ENCODE results near the gene REC8. TPM values are rescaled to one million over a fixed set of nuclear protein-coding genes. Genes with fewer than 3 reads are reported as not detected.
A peak's percentile ranks its signal among the peaks of the same experiment; 100 is the strongest.

REC8 gene
- total and polyA plus RNA-seq, 2 of the 13 experiments (the other 11 are each of a cell fraction or from before 2014, with no cell fraction given) = 3.4 to 14.7 TPM

DNA sequence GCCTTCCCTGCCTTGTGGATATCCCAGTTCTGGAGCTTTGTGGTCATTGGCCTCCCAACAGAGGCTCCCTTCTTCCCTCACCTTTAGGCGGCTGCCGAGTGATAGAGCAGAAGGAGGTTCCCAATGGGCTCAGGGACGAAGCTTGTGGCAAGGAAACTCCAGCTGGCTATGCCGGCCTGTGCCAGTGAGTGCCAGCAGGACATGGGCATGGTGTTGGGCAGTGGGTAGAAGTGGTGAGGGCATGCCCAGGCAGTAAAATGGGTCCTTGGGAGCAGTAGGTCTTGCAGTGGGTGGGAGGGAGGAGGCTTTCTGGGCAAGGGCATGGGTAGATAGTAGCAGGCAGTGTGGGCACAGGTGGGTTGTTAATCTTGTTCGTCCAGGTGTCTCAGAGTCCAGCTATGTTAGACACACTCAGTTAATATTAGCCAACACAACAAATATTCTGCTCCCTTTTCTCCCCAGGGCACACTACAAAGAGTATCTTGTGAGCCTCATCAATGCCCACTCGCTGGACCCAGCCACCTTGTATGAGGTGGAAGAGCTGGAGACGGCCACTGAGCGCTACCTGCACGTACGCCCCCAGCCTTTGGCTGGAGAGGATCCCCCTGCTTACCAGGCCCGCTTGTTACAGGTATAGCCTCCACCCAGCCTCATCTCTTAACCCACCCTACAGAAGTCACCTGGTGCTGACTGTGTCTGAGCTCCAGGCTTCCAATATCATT, 11.9 kb upstream of the REC8 start (continued):
- TF ChIP-seq HOXA5 (CRISPR knock-in tag; IDR thresholded peaks at IDR 0.05) (no peak), ZNF121 (CRISPR knock-in tag; IDR thresholded peaks at IDR 0.05) (no peak), ZNF530 (CRISPR knock-in tag; IDR thresholded peaks at IDR 0.05; ENCODE audit: low read depth) (no peak), ZNF329 (CRISPR knock-in tag; IDR thresholded peaks at IDR 0.05; ENCODE audit: low read depth) (no peak), KDM5B (CRISPR knock-in tag; IDR thresholded peaks at IDR 0.05; ENCODE audit: borderline replicate concordance) (no peak), ZNF724P (CRISPR knock-in tag; IDR thresholded peaks at IDR 0.05; ENCODE audit: borderline replicate concordance) (no peak), STAT5B (CRISPR knock-in tag; IDR thresholded peaks at IDR 0.05) (no peak), ZKSCAN8 (CRISPR knock-in tag; IDR thresholded peaks at IDR 0.05; ENCODE audit: borderline replicate concordance) (no peak), ZNF337 (CRISPR knock-in tag; IDR thresholded peaks at IDR 0.05; ENCODE audit: borderline replicate concordance, low read depth) (no peak), ZNF550 (CRISPR knock-in tag; IDR thresholded peaks at IDR 0.05; ENCODE audit: borderline replicate concordance) (peak; percentile 91; the same call in 1 of the 2 replicates), IRX3 (CRISPR knock-in tag; IDR thresholded peaks at IDR 0.05; ENCODE audit: borderline replicate concordance, low read depth) (no peak), ZNF629 (CRISPR knock-in tag; conservative IDR thresholded peaks at IDR 0.05) (no peak)
- TF ChIP-seq, protein P1, sequence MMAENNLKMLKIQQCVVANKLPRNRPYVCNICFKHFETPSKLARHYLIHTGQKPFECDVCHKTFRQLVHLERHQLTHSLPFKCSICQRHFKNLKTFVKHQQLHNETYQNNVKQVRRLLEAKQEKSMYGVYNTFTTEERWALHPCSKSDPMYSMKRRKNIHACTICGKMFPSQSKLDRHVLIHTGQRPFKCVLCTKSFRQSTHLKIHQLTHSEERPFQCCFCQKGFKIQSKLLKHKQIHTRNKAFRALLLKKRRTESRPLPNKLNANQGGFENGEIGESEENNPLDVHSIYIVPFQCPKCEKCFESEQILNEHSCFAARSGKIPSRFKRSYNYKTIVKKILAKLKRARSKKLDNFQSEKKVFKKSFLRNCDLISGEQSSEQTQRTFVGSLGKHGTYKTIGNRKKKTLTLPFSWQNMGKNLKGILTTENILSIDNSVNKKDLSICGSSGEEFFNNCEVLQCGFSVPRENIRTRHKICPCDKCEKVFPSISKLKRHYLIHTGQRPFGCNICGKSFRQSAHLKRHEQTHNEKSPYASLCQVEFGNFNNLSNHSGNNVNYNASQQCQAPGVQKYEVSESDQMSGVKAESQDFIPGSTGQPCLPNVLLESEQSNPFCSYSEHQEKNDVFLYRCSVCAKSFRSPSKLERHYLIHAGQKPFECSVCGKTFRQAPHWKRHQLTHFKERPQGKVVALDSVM (CRISPR knock-in tag; IDR thresholded peaks at IDR 0.05) = no peak
- TF ChIP-seq, protein P2, sequence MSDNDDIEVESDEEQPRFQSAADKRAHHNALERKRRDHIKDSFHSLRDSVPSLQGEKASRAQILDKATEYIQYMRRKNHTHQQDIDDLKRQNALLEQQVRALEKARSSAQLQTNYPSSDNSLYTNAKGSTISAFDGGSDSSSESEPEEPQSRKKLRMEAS (IDR thresholded peaks at IDR 0.05) = no peak
- TF ChIP-seq, protein P3, sequence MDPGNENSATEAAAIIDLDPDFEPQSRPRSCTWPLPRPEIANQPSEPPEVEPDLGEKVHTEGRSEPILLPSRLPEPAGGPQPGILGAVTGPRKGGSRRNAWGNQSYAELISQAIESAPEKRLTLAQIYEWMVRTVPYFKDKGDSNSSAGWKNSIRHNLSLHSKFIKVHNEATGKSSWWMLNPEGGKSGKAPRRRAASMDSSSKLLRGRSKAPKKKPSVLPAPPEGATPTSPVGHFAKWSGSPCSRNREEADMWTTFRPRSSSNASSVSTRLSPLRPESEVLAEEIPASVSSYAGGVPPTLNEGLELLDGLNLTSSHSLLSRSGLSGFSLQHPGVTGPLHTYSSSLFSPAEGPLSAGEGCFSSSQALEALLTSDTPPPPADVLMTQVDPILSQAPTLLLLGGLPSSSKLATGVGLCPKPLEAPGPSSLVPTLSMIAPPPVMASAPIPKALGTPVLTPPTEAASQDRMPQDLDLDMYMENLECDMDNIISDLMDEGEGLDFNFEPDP (CRISPR knock-in tag; conservative IDR thresholded peaks at IDR 0.05) = 0 out of 2 replicates have a peak, but pooled peaks have one; percentile 82
- TF ChIP-seq, protein P4, sequence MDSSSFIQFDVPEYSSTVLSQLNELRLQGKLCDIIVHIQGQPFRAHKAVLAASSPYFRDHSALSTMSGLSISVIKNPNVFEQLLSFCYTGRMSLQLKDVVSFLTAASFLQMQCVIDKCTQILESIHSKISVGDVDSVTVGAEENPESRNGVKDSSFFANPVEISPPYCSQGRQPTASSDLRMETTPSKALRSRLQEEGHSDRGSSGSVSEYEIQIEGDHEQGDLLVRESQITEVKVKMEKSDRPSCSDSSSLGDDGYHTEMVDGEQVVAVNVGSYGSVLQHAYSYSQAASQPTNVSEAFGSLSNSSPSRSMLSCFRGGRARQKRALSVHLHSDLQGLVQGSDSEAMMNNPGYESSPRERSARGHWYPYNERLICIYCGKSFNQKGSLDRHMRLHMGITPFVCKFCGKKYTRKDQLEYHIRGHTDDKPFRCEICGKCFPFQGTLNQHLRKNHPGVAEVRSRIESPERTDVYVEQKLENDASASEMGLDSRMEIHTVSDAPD (CRISPR knock-in tag; IDR thresholded peaks at IDR 0.05) = no peak
- TF ChIP-seq, protein P5, sequence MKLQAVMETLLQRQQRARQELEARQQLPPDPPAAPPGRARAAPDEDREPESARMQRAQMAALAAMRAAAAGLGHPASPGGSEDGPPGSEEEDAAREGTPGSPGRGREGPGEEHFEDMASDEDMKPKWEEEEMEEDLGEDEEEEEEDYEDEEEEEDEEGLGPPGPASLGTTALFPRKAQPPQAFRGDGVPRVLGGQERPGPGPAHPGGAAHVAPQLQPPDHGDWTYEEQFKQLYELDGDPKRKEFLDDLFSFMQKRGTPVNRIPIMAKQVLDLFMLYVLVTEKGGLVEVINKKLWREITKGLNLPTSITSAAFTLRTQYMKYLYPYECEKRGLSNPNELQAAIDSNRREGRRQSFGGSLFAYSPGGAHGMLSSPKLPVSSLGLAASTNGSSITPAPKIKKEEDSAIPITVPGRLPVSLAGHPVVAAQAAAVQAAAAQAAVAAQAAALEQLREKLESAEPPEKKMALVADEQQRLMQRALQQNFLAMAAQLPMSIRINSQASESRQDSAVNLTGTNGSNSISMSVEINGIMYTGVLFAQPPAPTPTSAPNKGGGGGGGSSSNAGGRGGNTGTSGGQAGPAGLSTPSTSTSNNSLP (IDR thresholded peaks at IDR 0.05; ENCODE audit: low read depth, low read length) = no peak
- TF ChIP-seq, protein P6, sequence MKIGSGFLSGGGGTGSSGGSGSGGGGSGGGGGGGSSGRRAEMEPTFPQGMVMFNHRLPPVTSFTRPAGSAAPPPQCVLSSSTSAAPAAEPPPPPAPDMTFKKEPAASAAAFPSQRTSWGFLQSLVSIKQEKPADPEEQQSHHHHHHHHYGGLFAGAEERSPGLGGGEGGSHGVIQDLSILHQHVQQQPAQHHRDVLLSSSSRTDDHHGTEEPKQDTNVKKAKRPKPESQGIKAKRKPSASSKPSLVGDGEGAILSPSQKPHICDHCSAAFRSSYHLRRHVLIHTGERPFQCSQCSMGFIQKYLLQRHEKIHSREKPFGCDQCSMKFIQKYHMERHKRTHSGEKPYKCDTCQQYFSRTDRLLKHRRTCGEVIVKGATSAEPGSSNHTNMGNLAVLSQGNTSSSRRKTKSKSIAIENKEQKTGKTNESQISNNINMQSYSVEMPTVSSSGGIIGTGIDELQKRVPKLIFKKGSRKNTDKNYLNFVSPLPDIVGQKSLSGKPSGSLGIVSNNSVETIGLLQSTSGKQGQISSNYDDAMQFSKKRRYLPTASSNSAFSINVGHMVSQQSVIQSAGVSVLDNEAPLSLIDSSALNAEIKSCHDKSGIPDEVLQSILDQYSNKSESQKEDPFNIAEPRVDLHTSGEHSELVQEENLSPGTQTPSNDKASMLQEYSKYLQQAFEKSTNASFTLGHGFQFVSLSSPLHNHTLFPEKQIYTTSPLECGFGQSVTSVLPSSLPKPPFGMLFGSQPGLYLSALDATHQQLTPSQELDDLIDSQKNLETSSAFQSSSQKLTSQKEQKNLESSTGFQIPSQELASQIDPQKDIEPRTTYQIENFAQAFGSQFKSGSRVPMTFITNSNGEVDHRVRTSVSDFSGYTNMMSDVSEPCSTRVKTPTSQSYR (CRISPR knock-in tag; IDR thresholded peaks at IDR 0.05; ENCODE audit: borderline replicate concordance) = no peak

All from HepG2 (cell line).